Thyroid gland (tissue), 4 donors: ENCODE results near the gene APBB2. TPM values are rescaled to one million over a fixed set of nuclear protein-coding genes. Genes with fewer than 3 reads are reported as not detected.
A peak's percentile ranks its signal among the peaks of the same experiment; 100 is the strongest.

Source experiments
- DNase-seq, 2 donors: peaks; one replicate each; pipeline ENCODE4 v3.0.0-alpha.2; 2019
- H3K27ac ChIP-seq, 3 donors: fragments of 200-600 bp; sonication (generic); 1 replicate in 2 of 3; 2 replicates in 1 of 3; pipeline ENCODE4 v1.5.1; 2016 to 2019; ENCODE audit warnings: mild to moderate bottlenecking in 1 of 3, moderate library complexity in 1 of 3
- H3K27me3 ChIP-seq: fragments of 200-600 bp; sonication (generic); one replicate; pipeline ENCODE4 v1.5.1; 2019
- H3K36me3 ChIP-seq, 2 donors: fragments of 200-600 bp; sonication (generic); one replicate each; pipeline ENCODE4 v1.5.1; 2016 to 2019
- H3K4me1 ChIP-seq, 2 donors: fragments of 200-600 bp; sonication (generic); one replicate each; pipeline ENCODE4 v1.5.1; 2017 to 2019
- H3K4me3 ChIP-seq, 3 donors: fragments of 200-600 bp; sonication (generic); replicated peaks in 1 of 3; 1 replicate in 2 of 3; 2 replicates in 1 of 3; pipeline ENCODE4 v1.5.1; 2016; ENCODE audit warnings: mild to moderate bottlenecking in 1 of 3
- H3K9me3 ChIP-seq: fragments of 200-600 bp; sonication (generic); one replicate; pipeline ENCODE4 v1.5.1; 2017
- POLR2A ChIP-seq, 2 donors: fragments of 450-650 bp; IDR thresholded peaks; one replicate each; pipeline ENCODE4 v1.6.1; 2017; ENCODE audit warnings: antibody characterized with exemption in 2 of 2, mild to moderate bottlenecking in 2 of 2, moderate library complexity in 1 of 2
- WGBS, 2 donors: methylation state at CpG; one replicate each; pipeline ENCODE4 v1.1.5; 2017; 5-methylcytosine and 5-hydroxymethylcytosine counted together
- intact Hi-C: fragments of 100-400 bp; cut with DNase I; formaldehyde crosslinking; loops from one replicate; pipeline ENCODE4 v1.15.1; 2023
- total RNA-seq, 4 donors: library from RNA; depleted of rRNA; stranded (reverse); fragments of >200 nt; gene quantifications; one replicate each; pipeline ENCODE4 v1.2.3, GENCODE V29; 2016
- TF ChIP-seq, protein P1 (sequence below), 6 experiments: fragments of 200-600 bp in 3 of 6; fragments of 450-650 bp in 3 of 6; sonication (generic) in 3 of 6; IDR thresholded peaks; one replicate each; pipeline ENCODE4 v1.5.1; 2016 to 2019; ENCODE audit warnings: antibody characterized with exemption in 6 of 6, mild to moderate bottlenecking in 2 of 6, inconsistent platforms in 1 of 6, moderate library complexity in 1 of 6

APBB2 gene
- total RNA-seq, 4 donors from 2014 or later = 174 to 253 (median 199) TPM

- WGBS, 2 donors = 88 to 90% methylated on average over 7 of the region's 7 CpGs
- H3K4me3 ChIP-seq = no peak overlapping the region
- no peaks in the 10 kb centered on the region for H3K36me3 ChIP-seq
- peaks cover 14 to 22% of the 10 kb centered on the region in 2 donors for H3K4me1 ChIP-seq
- no peak for TF ChIP-seq POLR2A (IDR thresholded peaks at IDR 0.05)
- TF ChIP-seq, protein P1, sequence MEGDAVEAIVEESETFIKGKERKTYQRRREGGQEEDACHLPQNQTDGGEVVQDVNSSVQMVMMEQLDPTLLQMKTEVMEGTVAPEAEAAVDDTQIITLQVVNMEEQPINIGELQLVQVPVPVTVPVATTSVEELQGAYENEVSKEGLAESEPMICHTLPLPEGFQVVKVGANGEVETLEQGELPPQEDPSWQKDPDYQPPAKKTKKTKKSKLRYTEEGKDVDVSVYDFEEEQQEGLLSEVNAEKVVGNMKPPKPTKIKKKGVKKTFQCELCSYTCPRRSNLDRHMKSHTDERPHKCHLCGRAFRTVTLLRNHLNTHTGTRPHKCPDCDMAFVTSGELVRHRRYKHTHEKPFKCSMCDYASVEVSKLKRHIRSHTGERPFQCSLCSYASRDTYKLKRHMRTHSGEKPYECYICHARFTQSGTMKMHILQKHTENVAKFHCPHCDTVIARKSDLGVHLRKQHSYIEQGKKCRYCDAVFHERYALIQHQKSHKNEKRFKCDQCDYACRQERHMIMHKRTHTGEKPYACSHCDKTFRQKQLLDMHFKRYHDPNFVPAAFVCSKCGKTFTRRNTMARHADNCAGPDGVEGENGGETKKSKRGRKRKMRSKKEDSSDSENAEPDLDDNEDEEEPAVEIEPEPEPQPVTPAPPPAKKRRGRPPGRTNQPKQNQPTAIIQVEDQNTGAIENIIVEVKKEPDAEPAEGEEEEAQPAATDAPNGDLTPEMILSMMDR (IDR thresholded peaks at IDR 0.05) = no peak
- H3K27me3 ChIP-seq = no peaks in the 10 kb centered on the region
- no peak for DNase-seq
- intact Hi-C loops = no loop called here
- H3K27ac ChIP-seq = no peak overlapping the region
- no peaks in the 10 kb centered on the region for H3K9me3 ChIP-seq
These were observed 107.5 kb downstream of the APBB2 start for GRCh38 chr4:41106694-41107419.

DNA sequence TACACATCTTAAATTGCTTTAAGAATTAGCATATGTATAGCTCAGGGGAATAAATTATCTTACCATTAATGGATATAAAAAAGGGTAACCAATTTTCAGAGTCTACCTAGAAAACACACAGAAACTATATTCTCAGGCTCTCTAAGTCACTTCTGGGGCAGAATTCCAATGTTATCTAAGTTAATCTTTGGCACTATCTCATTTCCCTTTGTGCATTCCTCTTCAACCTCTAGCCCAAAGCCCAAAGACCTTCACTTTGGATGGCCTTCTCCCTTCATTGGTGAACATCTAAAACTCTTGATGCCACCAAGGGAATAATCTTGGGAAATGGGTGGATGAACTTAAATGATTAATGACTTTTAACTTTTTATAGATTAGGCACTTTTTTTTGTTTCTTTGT, 108.3 kb downstream of the APBB2 start:
- intact Hi-C loops = no loop called here
- no peaks in the 10 kb centered on the region for H3K36me3 ChIP-seq
- H3K4me1 ChIP-seq = peaks cover 18 to 22% of the 10 kb centered on the region in 2 donors
- H3K27me3 ChIP-seq = no peaks in the 10 kb centered on the region
- peak overlapping the region in 1 of 3 donors; percentile 10 for H3K27ac ChIP-seq
- no peak overlapping the region for H3K4me3 ChIP-seq
- TF ChIP-seq POLR2A (IDR thresholded peaks at IDR 0.05) = no peak
- TF ChIP-seq, protein P1 (IDR thresholded peaks at IDR 0.05) = no peak
- no peak for DNase-seq
- H3K9me3 ChIP-seq = no peaks in the 10 kb centered on the region

- H3K27ac ChIP-seq = peak overlapping the region in 2 of 3 donors; percentile 19 to 53
- intact Hi-C loops = no loop called here
- DNase-seq = no peak
- H3K4me3 ChIP-seq = no peak overlapping the region
- H3K4me1 ChIP-seq = peaks cover 18 to 22% of the 10 kb centered on the region in 2 donors
- H3K9me3 ChIP-seq = no peaks in the 10 kb centered on the region
- no peaks in the 10 kb centered on the region for H3K27me3 ChIP-seq
- TF ChIP-seq, protein P1 (IDR thresholded peaks at IDR 0.05) = no peak
- H3K36me3 ChIP-seq = no peaks in the 10 kb centered on the region
- WGBS, 2 donors = 63 to 82% methylated on average over 3 of the region's 3 CpGs
These were observed 110.2 kb downstream of the APBB2 start for GRCh38 chr4:41104155-41104554.

DNA sequence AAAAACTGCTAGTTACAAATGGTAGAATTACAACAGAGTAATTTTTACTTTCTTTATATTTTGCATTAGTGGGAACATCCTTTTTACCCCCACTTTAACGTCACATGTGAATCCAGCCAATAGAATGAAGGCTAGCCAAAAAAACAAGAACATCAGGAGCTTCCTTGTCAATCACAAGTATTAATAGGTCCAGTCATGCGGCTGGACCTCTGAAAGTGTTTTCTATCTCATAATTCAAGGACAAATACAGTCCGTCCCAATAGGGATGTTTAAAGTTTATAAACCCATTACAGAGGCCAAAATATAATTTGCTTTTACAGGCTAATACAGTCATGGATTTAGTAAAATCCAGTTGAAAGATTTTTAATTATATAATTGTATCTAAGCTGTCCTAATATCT, 110.7 kb downstream of the APBB2 start:
- WGBS, 2 donors = 80 to 82% methylated on average over 3 of the region's 3 CpGs
- no peak for DNase-seq
- intact Hi-C loops = no loop called here
- Histone ChIP-seq H3K27ac (peak overlapping the region in 2 of 3 donors; percentile 19 to 53), H3K36me3 (no peaks in the 10 kb centered on the region), H3K27me3 (no peaks in the 10 kb centered on the region), H3K4me1 (peaks cover 19 to 24% of the 10 kb centered on the region in 2 donors), H3K4me3 (no peak overlapping the region), H3K9me3 (no peaks in the 10 kb centered on the region)
- no peak for TF ChIP-seq POLR2A (IDR thresholded peaks at IDR 0.05)
- TF ChIP-seq, protein P1 (IDR thresholded peaks at IDR 0.05) = no peak

DNA sequence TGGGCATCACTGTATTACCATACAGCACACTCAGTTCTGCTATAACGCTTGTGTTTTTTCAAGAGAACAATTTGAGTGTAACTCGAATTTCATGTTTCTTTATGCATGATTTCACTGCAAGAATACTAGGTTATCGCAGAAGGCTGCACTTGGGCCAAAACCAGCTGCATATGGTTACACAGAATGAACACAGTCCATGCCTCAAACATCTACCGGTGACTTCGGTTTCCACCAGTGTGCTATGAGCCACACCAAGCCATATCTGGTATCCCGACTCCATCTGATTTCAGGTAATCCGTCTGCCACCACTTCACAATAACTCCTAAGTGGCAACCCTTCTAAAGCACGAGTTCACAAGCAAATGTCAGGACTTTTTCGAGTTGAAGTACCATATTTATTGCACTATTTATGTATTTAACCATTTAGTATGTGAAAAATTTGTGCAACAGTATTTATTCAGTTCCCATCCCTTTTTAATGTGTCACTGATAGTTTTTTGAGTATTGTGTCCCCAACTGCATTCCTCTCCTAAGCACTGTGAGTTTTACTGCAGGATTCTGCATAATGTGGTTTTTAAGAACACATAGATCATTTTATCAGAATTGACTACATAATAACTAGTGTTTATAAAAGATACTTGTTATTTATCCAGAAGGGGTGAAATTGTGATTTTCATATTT, 111.8 kb downstream of the APBB2 start:
- H3K4me1 ChIP-seq = peaks cover 30 to 34% of the 10 kb centered on the region in 2 donors
- H3K27ac ChIP-seq = peak overlapping the region; percentile 19 to 53 (median 41)
- H3K27me3 ChIP-seq = no peaks in the 10 kb centered on the region
- no peaks in the 10 kb centered on the region for H3K36me3 ChIP-seq
- H3K9me3 ChIP-seq = no peaks in the 10 kb centered on the region
- WGBS, 2 donors = 22 to 38% methylated on average over 9 of the region's 9 CpGs
- intact Hi-C loops = no loop called here
- peak; percentile 50 to 61 for DNase-seq
- no peak overlapping the region for H3K4me3 ChIP-seq
- TF ChIP-seq, protein P1 (IDR thresholded peaks at IDR 0.05) = no peak
- TF ChIP-seq POLR2A (IDR thresholded peaks at IDR 0.05) = peak in 1 of 2 donors; percentile 7
